ENCODE data around the gene NUDT8.
"Not testable (repeated sequence)": the region's sequence is repeated elsewhere in the genome, so short reads cannot be mapped to it uniquely, and the experiment has no call there.

NUDT8 gene

DNA sequence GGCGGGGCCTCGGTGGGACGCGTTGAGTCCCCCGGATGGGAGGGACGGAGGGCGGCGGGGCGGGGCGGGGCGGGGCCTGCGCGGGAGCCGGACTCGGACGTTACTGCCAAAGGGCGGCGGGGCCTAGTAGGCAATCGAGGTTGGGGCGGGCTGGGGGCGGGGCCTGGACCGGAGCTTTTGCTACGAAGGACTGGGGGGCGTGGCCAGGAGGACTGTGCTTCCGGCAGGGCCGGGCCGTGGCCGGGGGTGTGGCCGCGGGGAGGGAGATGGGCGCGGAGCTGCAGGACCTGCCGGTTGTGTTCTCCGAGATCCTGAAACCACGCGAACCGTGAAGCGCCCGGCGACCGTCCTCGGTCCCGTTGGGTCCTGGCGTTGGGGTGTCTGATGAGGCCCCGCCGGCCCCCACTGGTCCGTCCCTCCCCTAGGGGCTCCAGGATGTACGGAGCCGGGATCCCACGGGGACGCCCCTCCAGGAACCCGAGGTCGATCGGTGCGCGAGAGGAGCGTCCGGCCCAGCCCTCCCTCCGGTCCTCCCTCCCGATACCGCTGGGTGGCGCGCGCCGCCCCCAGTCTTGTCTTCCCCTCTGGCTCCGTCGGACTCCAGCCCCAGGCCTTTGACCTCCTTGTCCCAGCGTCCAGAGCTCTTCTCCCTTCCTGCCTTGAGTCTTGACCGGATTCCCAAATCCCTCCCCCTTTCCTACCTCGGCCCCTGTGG lies 648 bp upstream of the NUDT8 start:
- ChIA-PET POLR2A (interaction anchor here (0.7 kb wide), 1 partner anchor 61 kb away, joined by 3 read pairs; no protein-coding TSS in a partner anchor), CTCF (interaction anchor here (0.6 to 6.3 kb wide), 19 partner anchors 9 to 172 kb away, joined by 3 to 104 read pairs (median 6); partner anchors contain the start of genes ACY3, GSTP1 and TBX10)
- DNase-seq (ENCODE audit: low read depth, low spot score) = peak; percentile 38
- H3K4me3 ChIP-seq (ENCODE audit: low read depth, low read length) = peak overlapping the region; percentile 79
- TF ChIP-seq, protein P1, sequence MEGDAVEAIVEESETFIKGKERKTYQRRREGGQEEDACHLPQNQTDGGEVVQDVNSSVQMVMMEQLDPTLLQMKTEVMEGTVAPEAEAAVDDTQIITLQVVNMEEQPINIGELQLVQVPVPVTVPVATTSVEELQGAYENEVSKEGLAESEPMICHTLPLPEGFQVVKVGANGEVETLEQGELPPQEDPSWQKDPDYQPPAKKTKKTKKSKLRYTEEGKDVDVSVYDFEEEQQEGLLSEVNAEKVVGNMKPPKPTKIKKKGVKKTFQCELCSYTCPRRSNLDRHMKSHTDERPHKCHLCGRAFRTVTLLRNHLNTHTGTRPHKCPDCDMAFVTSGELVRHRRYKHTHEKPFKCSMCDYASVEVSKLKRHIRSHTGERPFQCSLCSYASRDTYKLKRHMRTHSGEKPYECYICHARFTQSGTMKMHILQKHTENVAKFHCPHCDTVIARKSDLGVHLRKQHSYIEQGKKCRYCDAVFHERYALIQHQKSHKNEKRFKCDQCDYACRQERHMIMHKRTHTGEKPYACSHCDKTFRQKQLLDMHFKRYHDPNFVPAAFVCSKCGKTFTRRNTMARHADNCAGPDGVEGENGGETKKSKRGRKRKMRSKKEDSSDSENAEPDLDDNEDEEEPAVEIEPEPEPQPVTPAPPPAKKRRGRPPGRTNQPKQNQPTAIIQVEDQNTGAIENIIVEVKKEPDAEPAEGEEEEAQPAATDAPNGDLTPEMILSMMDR (IDR thresholded peaks at IDR 0.05; ENCODE audit: insufficient read depth, low read length, missing control alignments) = peak; percentile 83

DNA sequence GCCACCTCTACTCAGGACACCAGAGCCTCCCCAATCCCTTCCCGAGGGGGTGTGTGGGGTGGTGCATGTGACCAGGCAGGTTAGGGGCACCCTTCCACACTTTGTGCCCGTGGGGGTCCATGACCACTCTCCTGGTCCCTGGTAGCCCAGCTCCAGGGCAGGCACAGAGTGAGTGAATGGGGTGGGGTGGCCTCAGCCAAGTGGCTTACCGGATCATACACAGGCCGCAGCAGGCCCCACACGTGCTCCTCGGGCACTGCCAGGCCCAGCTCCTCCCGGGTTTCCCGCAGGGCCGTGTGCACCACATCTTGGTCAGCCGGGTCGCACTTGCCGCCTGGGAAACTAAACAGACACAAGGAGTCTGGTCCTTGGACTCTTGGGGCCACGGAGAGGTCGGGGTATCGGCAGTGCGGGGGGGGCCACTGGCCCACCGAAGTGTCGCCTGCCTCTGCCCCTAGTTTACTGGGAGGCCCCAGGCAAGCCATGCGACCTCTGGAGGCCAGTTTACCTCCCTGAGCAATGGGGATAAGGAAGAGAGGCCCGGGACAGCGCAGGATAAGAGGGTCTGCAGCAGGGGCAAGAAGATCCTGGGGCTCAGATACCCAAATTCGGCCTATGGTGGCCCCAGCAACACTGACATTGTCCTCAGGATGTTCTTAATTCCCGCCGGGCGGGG lies 889 bp downstream of the NUDT8 start:
- ChIA-PET POLR2A (no interaction called here), CTCF (interaction anchor here (0.7 to 6.3 kb wide), 29 partner anchors 8 to 327 kb away, joined by 3 to 104 read pairs (median 4); partner anchors contain the start of genes ACY3, GSTP1, PPP1CA and TBX10)
- TF ChIP-seq, protein P1 (IDR thresholded peaks at IDR 0.05; ENCODE audit: insufficient read depth, low read length, missing control alignments) = no peak
- no peak overlapping the region for H3K4me3 ChIP-seq (ENCODE audit: low read depth, low read length)
- DNase-seq (ENCODE audit: low read depth, low spot score) = no peak

DNA sequence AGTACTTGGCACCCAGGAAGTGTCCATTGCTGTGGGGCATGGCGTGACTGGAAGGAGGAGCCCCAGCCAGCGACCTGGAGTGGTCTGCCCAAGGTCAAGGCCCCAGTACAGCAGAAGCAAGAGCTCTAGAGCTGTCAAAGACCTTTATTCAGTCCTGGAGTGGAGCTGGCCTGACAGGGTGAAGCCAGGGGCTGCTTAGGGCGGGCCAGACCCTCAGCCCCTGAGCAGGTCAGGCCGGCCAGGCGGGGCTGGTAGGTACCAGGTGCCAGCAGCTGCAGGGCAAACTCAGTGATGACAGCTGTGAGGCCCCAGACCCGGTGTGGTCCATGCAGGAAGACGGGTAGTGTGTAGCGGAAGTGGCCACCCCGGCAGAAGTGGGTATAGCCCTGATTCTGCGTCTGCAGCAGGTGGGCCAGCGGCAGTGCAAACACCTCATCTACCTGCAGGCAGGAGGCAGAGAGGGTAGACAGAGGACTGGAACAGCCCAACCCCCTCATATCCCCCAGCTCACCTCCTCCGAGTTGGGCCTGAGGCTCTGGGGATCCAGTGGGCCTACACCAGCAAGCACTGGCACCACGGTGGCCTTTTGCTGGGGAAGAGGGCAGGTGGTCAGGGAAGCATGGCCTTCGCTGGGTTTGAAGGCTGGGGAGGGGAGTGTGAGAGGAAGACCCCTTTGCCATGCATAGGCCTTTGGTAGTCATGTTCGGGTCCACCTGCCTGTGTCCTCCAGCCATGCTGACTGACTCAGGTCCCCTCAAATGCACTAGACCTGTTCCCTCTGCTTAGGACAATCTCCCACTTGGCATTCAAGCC lies 1.7 kb downstream of the NUDT8 start:
- TF ChIP-seq, protein P1 (IDR thresholded peaks at IDR 0.05; ENCODE audit: insufficient read depth, low read length, missing control alignments) = no peak
- ChIA-PET POLR2A (no interaction called here), CTCF (interaction anchor here (0.7 to 6.3 kb wide), 19 partner anchors 7 to 178 kb away, joined by 3 to 104 read pairs (median 4); partner anchors contain the start of genes ACY3 and GSTP1)
- H3K4me3 ChIP-seq (ENCODE audit: low read depth, low read length) = no peak overlapping the region
- no peak for DNase-seq (ENCODE audit: low read depth, low spot score)

DNA sequence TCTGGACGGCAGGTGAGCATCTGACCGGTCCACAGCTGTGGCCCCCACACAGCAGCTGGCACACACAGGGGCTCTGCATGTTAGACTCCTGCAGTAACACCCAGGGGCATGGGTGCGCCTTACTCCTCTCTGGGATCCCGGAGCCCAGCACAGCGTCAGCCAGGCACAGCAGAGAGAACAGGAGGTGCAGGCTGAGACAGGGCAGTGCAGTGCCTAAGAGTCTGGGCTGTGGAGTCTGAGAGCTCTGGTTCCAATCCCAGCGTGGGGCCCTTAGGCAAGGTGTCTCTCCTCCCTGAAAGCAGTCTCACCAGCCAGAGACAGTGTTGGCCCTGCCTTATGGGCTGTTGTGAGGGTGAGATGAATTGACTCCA lies 2.3 kb downstream of the NUDT8 start:
- CTCF ChIA-PET = interaction anchor here (0.7 to 6.3 kb wide), 7 partner anchors 13 to 166 kb away, joined by 4 to 104 read pairs (median 24); partner anchors contain the start of genes ACY3 and GSTP1
- POLR2A ChIA-PET = no interaction called here
- TF ChIP-seq, protein P1 (IDR thresholded peaks at IDR 0.05; ENCODE audit: insufficient read depth, low read length, missing control alignments) = no peak
- DNase-seq (ENCODE audit: low read depth, low spot score) = no peak
- no peak overlapping the region for H3K4me3 ChIP-seq (ENCODE audit: low read depth, low read length)

DNA sequence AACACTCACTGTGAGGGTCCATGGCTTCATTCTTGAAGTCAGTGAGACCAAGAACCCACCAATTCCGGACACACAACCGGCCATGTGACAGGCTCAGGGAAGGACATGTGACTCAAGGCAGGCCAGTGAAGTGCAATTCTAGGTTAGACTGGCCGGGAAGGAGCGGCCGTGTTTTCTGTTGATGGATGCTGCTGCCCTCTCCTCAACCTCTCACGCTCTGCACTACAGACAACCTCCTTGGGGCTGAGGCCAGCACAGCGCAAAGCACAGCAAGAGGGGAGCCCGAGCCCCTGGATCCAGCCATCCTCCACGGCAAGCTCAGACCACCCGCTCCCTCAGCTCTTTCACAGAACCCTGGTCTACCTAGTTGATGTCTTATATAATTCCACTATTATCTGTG lies 2.8 kb downstream of the NUDT8 start:
- no peak for DNase-seq (ENCODE audit: low read depth, low spot score)
- ChIA-PET POLR2A (no interaction called here), CTCF (interaction anchor here (1.7 to 6.3 kb wide), 4 partner anchors 12 to 54 kb away, joined by 4 to 104 read pairs (median 67); no protein-coding TSS in a partner anchor)
- TF ChIP-seq, protein P1 (IDR thresholded peaks at IDR 0.05; ENCODE audit: insufficient read depth, low read length, missing control alignments) = no peak
- no peak overlapping the region for H3K4me3 ChIP-seq (ENCODE audit: low read depth, low read length)

DNA sequence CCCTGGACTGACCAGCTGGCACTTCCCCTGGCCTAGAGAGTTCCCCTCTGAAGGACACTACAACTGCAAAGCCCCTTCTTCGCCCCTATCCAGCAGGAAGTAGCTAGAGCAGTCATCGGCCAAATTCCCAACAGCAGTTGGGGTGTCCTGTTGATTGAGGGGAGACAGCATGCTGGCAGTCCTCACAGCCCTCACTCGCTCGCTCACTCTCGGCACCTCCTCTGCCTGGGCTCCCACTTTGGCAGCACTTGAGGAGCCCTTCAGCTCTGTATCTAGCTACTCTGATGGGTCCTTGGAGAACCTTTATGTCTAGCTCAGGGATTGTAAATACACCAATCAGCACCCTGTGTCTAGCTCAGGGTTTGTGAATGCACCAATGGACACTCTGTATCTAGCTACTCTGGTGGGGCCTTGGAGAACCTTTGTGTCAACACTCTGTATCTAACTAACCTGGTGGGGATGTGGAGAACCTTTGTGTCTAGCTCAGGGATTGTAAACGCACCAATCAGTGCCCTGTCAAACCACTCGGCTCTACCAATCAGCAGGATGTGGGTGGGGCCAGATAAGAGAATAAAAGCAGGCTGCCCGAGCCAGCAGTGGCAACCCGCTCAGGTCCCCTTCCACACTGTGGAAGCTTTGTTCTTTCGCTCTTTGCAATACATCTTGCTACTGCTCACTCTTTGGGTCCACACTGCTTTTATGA lies 3.5 kb downstream of the NUDT8 start:
- POLR2A ChIA-PET; H3K4me3 ChIP-seq (ENCODE audit: low read depth, low read length); DNase-seq (ENCODE audit: low read depth, low spot score): not testable (repeated sequence)
- CTCF ChIA-PET = interaction anchor here (4.7 to 6.3 kb wide), 3 partner anchors 12 to 32 kb away, joined by 33 to 104 read pairs (median 101); no protein-coding TSS in a partner anchor

DNA sequence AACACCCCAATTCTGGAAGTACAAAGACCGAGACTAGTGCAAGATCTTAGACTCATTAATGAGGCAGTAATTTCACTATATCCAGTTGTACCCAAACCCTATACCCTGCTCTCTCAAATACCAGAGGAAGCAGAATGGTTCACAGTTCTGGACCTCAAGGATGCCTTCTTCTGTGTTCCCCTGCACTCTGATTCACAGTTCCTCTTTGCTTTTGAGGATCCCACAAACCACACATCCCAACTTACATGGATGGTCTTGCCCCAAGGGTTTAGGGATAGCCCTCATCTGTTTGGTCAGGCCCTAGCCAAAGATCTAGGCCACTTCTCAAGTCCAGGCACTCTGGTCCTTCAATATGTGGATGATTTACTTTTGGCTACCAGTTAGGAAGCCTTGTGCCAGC lies 5.9 kb downstream of the NUDT8 start:
- H3K4me3 ChIP-seq (ENCODE audit: low read depth, low read length); DNase-seq (ENCODE audit: low read depth, low spot score); POLR2A ChIA-PET: not testable (repeated sequence)
- CTCF ChIA-PET = interaction anchor here (1.6 kb wide), 1 partner anchor 9 kb away, joined by 6 read pairs; no protein-coding TSS in a partner anchor

DNA sequence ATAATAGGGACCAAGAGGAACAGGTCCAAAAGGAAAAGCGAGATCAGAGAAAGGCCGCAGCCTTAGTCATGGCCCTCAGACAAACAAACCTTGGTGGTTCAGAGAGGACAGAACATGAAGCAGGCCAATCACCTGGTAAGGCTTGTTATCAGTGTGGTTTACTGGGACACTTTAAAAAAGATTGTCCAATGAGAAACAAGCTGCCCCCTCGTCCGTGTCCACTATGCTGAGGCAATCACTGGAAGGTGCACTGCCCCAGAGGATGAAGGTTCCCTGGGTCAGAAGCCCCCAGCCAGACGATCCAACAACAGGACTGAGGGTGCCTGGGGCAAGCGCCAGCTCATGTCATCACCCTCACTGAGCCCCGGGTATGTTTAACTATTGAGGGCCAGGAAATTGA lies 6.8 kb downstream of the NUDT8 start:
- POLR2A ChIA-PET; DNase-seq (ENCODE audit: low read depth, low spot score); H3K4me3 ChIP-seq (ENCODE audit: low read depth, low read length): not testable (repeated sequence)
- CTCF ChIA-PET = interaction anchor here (1.6 kb wide), 1 partner anchor 8 kb away, joined by 6 read pairs; no protein-coding TSS in a partner anchor

DNA sequence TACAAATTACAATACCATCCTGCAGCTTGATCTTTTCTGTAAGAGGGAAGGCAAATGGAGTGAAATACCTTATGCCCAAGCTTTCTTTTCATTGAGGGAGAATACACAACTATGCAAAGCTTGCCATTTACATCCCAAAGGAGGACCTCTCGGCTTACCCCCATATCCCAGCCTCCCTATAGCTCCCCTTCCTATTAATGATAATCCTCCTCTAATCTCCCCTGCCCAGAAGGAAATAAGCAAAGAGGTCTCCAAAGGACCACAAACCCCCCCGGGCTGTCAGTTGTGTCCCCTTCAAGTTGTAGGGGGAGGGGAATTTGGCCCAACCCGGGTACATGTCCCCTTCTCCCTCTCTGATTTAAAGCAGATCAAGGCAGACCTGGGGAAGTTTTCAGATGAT lies 7.8 kb downstream of the NUDT8 start:
- POLR2A ChIA-PET; DNase-seq (ENCODE audit: low read depth, low spot score); H3K4me3 ChIP-seq (ENCODE audit: low read depth, low read length): not testable (repeated sequence)
- CTCF ChIA-PET = interaction anchor here (3.5 kb wide), 1 partner anchor 8 kb away, joined by 21 read pairs; the partner anchor contains the start of gene NUDT8

Data from AG04449 (cell line).